HUES64 (cell line): ENCODE data around the gene RMND5A. TPM values are rescaled to one million over a fixed set of nuclear protein-coding genes. Genes with fewer than 3 reads are reported as not detected.
"Not testable (repeated sequence)": the region's sequence is repeated elsewhere in the genome, so short reads cannot be mapped to it uniquely, and the experiment has no call there.

Source experiments
- H3K27ac ChIP-seq: 2 replicates; pipeline ENCODE4 v1.7.0; 2013; ENCODE audit warnings: low read depth, low read length, inconsistent platforms
- H3K27me3 ChIP-seq: 2 replicates; pipeline ENCODE4 v1.6.1; 2013; ENCODE audit warnings: mild to moderate bottlenecking, low read length; ENCODE audit not compliant: insufficient read depth
- H3K36me3 ChIP-seq: 2 replicates; pipeline ENCODE4 v1.6.1; 2013; ENCODE audit warnings: mild to moderate bottlenecking, low read length; ENCODE audit not compliant: insufficient read depth
- H3K4me1 ChIP-seq: 2 replicates; pipeline ENCODE4 v1.6.1; 2013; ENCODE audit warnings: mild to moderate bottlenecking, low read length, moderate library complexity; ENCODE audit not compliant: insufficient read depth
- H3K4me3 ChIP-seq: 2 replicates; pipeline ENCODE4 v1.5.1; 2013; ENCODE audit warnings: mild to moderate bottlenecking, low read length, moderate library complexity
- H3K9ac ChIP-seq: 2 replicates; pipeline ENCODE4 v1.6.1; 2013; ENCODE audit warnings: mild to moderate bottlenecking, low read depth, low read length
- H3K9me3 ChIP-seq: 2 replicates; pipeline ENCODE4 v1.6.1; 2013; ENCODE audit warnings: low read depth, low read length; ENCODE audit not compliant: insufficient read depth
- WGBS: fragments of 150-250, 120-280 bp; methylation state at CpG from one replicate; pipeline ENCODE4 v1.1.7; 2013; ENCODE audit warnings: missing lambda C conversion rate; 5-methylcytosine and 5-hydroxymethylcytosine counted together
- polyA plus RNA-seq, 2 experiments: library from polyadenylated mRNA; stranded (reverse); fragments of 50-300 nt; gene quantifications; one replicate each; pipeline ENCODE4 v1.2.3, GENCODE V29; 2013

The RMND5A gene
- polyA plus RNA-seq (2013, experiment 1 of 2), result 26.6 TPM
- 27.8 TPM for polyA plus RNA-seq (2013, experiment 2 of 2)

GRCh38 chr2:86719637-86720539 is at the start of gene RMND5A:
Gene RMND5A (plus strand): TSS chr2:86720291. CDS start chr2:86720668, 377 bp downstream.
- H3K27ac ChIP-seq, result peak within 1 kb of the TSS; percentile 82
- peak within 1 kb of the TSS; percentile 67 for H3K4me3 ChIP-seq
- not testable (repeated sequence) for H3K36me3 ChIP-seq, H3K9me3 ChIP-seq, H3K4me1 ChIP-seq, H3K27me3 ChIP-seq
- under 1% methylated on average over 65 of the region's 95 CpGs for WGBS
- peak within 1 kb of the TSS; percentile 79 for H3K9ac ChIP-seq

GRCh38 chr2:86671337-86671981 is 48.6 kb upstream of the RMND5A start:
- Histone ChIP-seq H3K9me3 (no peaks in the 10 kb centered on the region), H3K4me1 (no peaks in the 10 kb centered on the region), H3K4me3 (no peak overlapping the region), H3K36me3 (no peaks in the 10 kb centered on the region), H3K27me3 (no peaks in the 10 kb centered on the region), H3K27ac (no peak overlapping the region), H3K9ac (no peak overlapping the region)
- 91% methylated on average over 4 of the region's 5 CpGs for WGBS

GRCh38 chr2:86672027-86672545 is 48.0 kb upstream of the RMND5A start:
- no peak overlapping the region for H3K9ac ChIP-seq
- H3K27me3 ChIP-seq, result no peaks in the 10 kb centered on the region
- no peaks in the 10 kb centered on the region for H3K36me3 ChIP-seq
- H3K4me1 ChIP-seq, result no peaks in the 10 kb centered on the region
- no peaks in the 10 kb centered on the region for H3K9me3 ChIP-seq
- 90% methylated on average over 3 of the region's 3 CpGs for WGBS
- no peak overlapping the region for H3K4me3 ChIP-seq
- H3K27ac ChIP-seq, result no peak overlapping the region

- Histone ChIP-seq H3K9me3 (no peaks in the 10 kb centered on the region), H3K27me3 (no peaks in the 10 kb centered on the region), H3K4me1 (no peaks in the 10 kb centered on the region), H3K27ac (no peak overlapping the region), H3K36me3 (no peaks in the 10 kb centered on the region), H3K9ac (no peak overlapping the region), H3K4me3 (no peak overlapping the region)
- WGBS, result 95% methylated on average over 1 of the region's 1 CpG
Observed at GRCh38 chr2:86673011-86673410, 47.1 kb upstream of the RMND5A start.

- no peak overlapping the region for H3K27ac ChIP-seq
- no peaks in the 10 kb centered on the region for H3K36me3 ChIP-seq
- no peaks in the 10 kb centered on the region for H3K9me3 ChIP-seq
- no peak overlapping the region for H3K9ac ChIP-seq
- no peaks in the 10 kb centered on the region for H3K27me3 ChIP-seq
- WGBS, result 82% methylated on average over 1 of the region's 1 CpG
- no peak overlapping the region for H3K4me3 ChIP-seq
- H3K4me1 ChIP-seq, result no peaks in the 10 kb centered on the region
Observed at GRCh38 chr2:86673986-86674670, 46.0 kb upstream of the RMND5A start.

GRCh38 chr2:86675104-86675503 is 45.0 kb upstream of the RMND5A start:
- Histone ChIP-seq H3K9ac (no peak overlapping the region), H3K36me3 (no peaks in the 10 kb centered on the region), H3K9me3 (no peaks in the 10 kb centered on the region), H3K27me3 (no peaks in the 10 kb centered on the region), H3K4me1 (no peaks in the 10 kb centered on the region), H3K4me3 (no peak overlapping the region), H3K27ac (no peak overlapping the region)
- WGBS, result 88% methylated on average over 1 of the region's 2 CpGs

- Histone ChIP-seq H3K9ac (no peak overlapping the region), H3K4me3 (no peak overlapping the region), H3K27ac (no peak overlapping the region), H3K4me1 (no peaks in the 10 kb centered on the region), H3K27me3 (no peaks in the 10 kb centered on the region), H3K9me3 (no peaks in the 10 kb centered on the region), H3K36me3 (no peaks in the 10 kb centered on the region)
- 75% methylated on average over 3 of the region's 3 CpGs for WGBS
Observed at GRCh38 chr2:86675511-86676015, 44.5 kb upstream of the RMND5A start.

GRCh38 chr2:86677816-86678215 is 42.3 kb upstream of the RMND5A start:
- no peaks in the 10 kb centered on the region for H3K4me1 ChIP-seq
- H3K4me3 ChIP-seq, result no peak overlapping the region
- H3K27ac ChIP-seq, result no peak overlapping the region
- no peaks in the 10 kb centered on the region for H3K36me3 ChIP-seq
- no peak overlapping the region for H3K9ac ChIP-seq
- no peaks in the 10 kb centered on the region for H3K27me3 ChIP-seq
- no peaks in the 10 kb centered on the region for H3K9me3 ChIP-seq

GRCh38 chr2:86679036-86679435 is 41.1 kb upstream of the RMND5A start:
- H3K9me3 ChIP-seq, result no peaks in the 10 kb centered on the region
- no peaks in the 10 kb centered on the region for H3K27me3 ChIP-seq
- H3K9ac ChIP-seq, result no peak overlapping the region
- no peaks in the 10 kb centered on the region for H3K4me1 ChIP-seq
- H3K27ac ChIP-seq, result no peak overlapping the region
- H3K36me3 ChIP-seq, result no peaks in the 10 kb centered on the region
- H3K4me3 ChIP-seq, result no peak overlapping the region

- no peak overlapping the region for H3K4me3 ChIP-seq
- WGBS, result 75% methylated on average over 1 of the region's 1 CpG
- H3K9me3 ChIP-seq, result no peaks in the 10 kb centered on the region
- no peaks in the 10 kb centered on the region for H3K27me3 ChIP-seq
- H3K9ac ChIP-seq, result no peak overlapping the region
- H3K36me3 ChIP-seq, result no peaks in the 10 kb centered on the region
- H3K4me1 ChIP-seq, result no peaks in the 10 kb centered on the region
- H3K27ac ChIP-seq, result no peak overlapping the region
Observed at GRCh38 chr2:86685351-86685750, 34.7 kb upstream of the RMND5A start.

- Histone ChIP-seq H3K4me1 (no peaks in the 10 kb centered on the region), H3K4me3 (no peak overlapping the region), H3K9ac (no peak overlapping the region), H3K27ac (no peak overlapping the region), H3K36me3 (no peaks in the 10 kb centered on the region), H3K9me3 (no peaks in the 10 kb centered on the region), H3K27me3 (no peaks in the 10 kb centered on the region)
- WGBS, result 95% methylated on average over 4 of the region's 5 CpGs
Observed at GRCh38 chr2:86686460-86686859, 33.6 kb upstream of the RMND5A start.
